Fibroblast of lung (primary cell): ENCODE measurements around the gene BCAS3. TPM values are rescaled to one million over a fixed set of nuclear protein-coding genes. Genes with fewer than 3 reads are reported as not detected.

ENCODE experiments used
- DNase-seq, 2 donors: peaks; one replicate each; pipeline versions ENCODE4 v3.0.0 to v3.0.0-alpha.2; 2010; ENCODE audit warnings: low read depth in 2 of 2
- H2AFZ ChIP-seq: 2 replicates; pipeline ENCODE4 v1.5.1; 2012; ENCODE audit warnings: low read length, control low read depth, inconsistent platforms
- H3K27ac ChIP-seq: 2 replicates; pipeline ENCODE4 v1.5.1; 2011; ENCODE audit warnings: low read length, control low read depth; ENCODE audit not compliant: insufficient read depth
- H3K27me3 ChIP-seq: 2 replicates; pipeline ENCODE4 v1.5.1; 2011; ENCODE audit warnings: mild to moderate bottlenecking, low read length; ENCODE audit not compliant: control insufficient read depth, insufficient read depth
- H3K36me3 ChIP-seq: 2 replicates; pipeline ENCODE4 v1.5.1; 2011; ENCODE audit warnings: low read length; ENCODE audit not compliant: control insufficient read depth, insufficient read depth
- H3K4me1 ChIP-seq: 2 replicates; pipeline ENCODE4 v1.5.1; 2011; ENCODE audit warnings: low read length; ENCODE audit not compliant: control insufficient read depth, insufficient read depth; ENCODE audit errors: extremely low read depth
- H3K4me2 ChIP-seq: 2 replicates; pipeline ENCODE4 v1.5.1; 2011; ENCODE audit warnings: low read length, control low read depth; ENCODE audit not compliant: insufficient read depth; ENCODE audit errors: extremely low read depth
- H3K4me3 ChIP-seq, 4 experiments: fragments of 200-600 bp in 1 of 4; sonication (generic) in 1 of 4; replicated peaks in 1 of 4; 2 replicates each; pipeline ENCODE4 v1.5.1; 2011 to 2016; ENCODE audit warnings: low read length in 4 of 4, low read depth in 3 of 4, mild to moderate bottlenecking in 3 of 4, control low read depth in 2 of 4, inconsistent platforms in 1 of 4, mixed read lengths in 1 of 4; ENCODE audit not compliant: insufficient read depth in 1 of 4; ENCODE audit errors: control extremely low read depth in 1 of 4
- H3K79me2 ChIP-seq: 2 replicates; pipeline ENCODE4 v1.5.1; 2012; ENCODE audit warnings: mild to moderate bottlenecking, low read length, inconsistent platforms; ENCODE audit not compliant: control insufficient read depth, insufficient read depth
- H3K9ac ChIP-seq: 2 replicates; pipeline ENCODE4 v1.5.1; 2011; ENCODE audit warnings: mild to moderate bottlenecking, low read length, control low read depth; ENCODE audit not compliant: insufficient read depth
- H3K9me3 ChIP-seq: 2 replicates; pipeline ENCODE4 v1.5.1; 2012; ENCODE audit warnings: low read depth, low read length; ENCODE audit not compliant: control insufficient read depth, insufficient read depth
- H4K20me1 ChIP-seq: 2 replicates; pipeline ENCODE4 v1.5.1; 2011; ENCODE audit warnings: low read length; ENCODE audit not compliant: control insufficient read depth, insufficient read depth; ENCODE audit errors: extremely low read depth
- CTCF ChIP-seq, 2 donors: IDR thresholded peaks in 1 of 2; conservative IDR thresholded peaks in 1 of 2; 1 replicate in 1 of 2; 2 replicates in 1 of 2; pipeline ENCODE4 v1.5.1; 2011 to 2012; ENCODE audit warnings: low read length in 2 of 2, control low read depth in 1 of 2, inconsistent platforms in 1 of 2, low read depth in 1 of 2, mild to moderate bottlenecking in 1 of 2
- EZH2 ChIP-seq: IDR thresholded peaks from 2 replicates; pipeline ENCODE4 v1.5.1; 2012; ENCODE audit warnings: low read length, control low read depth, mild to moderate bottlenecking; ENCODE audit errors: missing control alignments
- polyA plus RNA-seq, 2 donors: library from polyadenylated mRNA; depleted of rRNA in 1 of 2; stranded (reverse) in 1 of 2; unstranded in 1 of 2; fragments of >200 nt; gene quantifications; 2 replicates each; pipeline ENCODE4 v1.2.1, GENCODE V29; 2011 to 2012; ENCODE audit warnings: missing spikeins in 1 of 2
- total RNA-seq: library from RNA; depleted of rRNA; stranded (reverse); fragments of >200 nt; gene quantifications from 2 replicates; pipeline ENCODE4 v1.2.1, GENCODE V29; 2014

BCAS3 gene
- total and polyA plus RNA-seq, 2 donors (not counting 1 experiment from before 2014, with no cell fraction given): 9.9 to 43.6 TPM

GRCh38 chr17:60802377-60802776 is 124.7 kb downstream of the BCAS3 start:
- Histone ChIP-seq H3K79me2 (no peaks in the 10 kb centered on the region), H2AFZ (no peak overlapping the region), H3K9me3 (no peaks in the 10 kb centered on the region), H3K27me3 (no peaks in the 10 kb centered on the region), H3K4me1 (no peaks in the 10 kb centered on the region), H4K20me1 (no peaks in the 10 kb centered on the region), H3K4me2 (no peak overlapping the region), H3K4me3 (no peak overlapping the region), H3K9ac (no peak overlapping the region), H3K36me3 (no peaks in the 10 kb centered on the region), H3K27ac (no peak overlapping the region)
- no peak for TF ChIP-seq CTCF (conservative IDR thresholded peaks at IDR 0.05 in 1 of 2, IDR thresholded peaks at IDR 0.05 in 1 of 2; ENCODE audit: low read depth in 1 of 2, low read length in 2 of 2)
- no peak for TF ChIP-seq EZH2
- no peak for DNase-seq

- H4K20me1 ChIP-seq: no peaks in the 10 kb centered on the region
- H3K27me3 ChIP-seq: no peaks in the 10 kb centered on the region
- H3K4me1 ChIP-seq: no peaks in the 10 kb centered on the region
- no peaks in the 10 kb centered on the region for H3K36me3 ChIP-seq
- no peak overlapping the region for H2AFZ ChIP-seq
- no peak for TF ChIP-seq EZH2
- no peak for TF ChIP-seq CTCF (conservative IDR thresholded peaks at IDR 0.05 in 1 of 2, IDR thresholded peaks at IDR 0.05 in 1 of 2; ENCODE audit: low read depth in 1 of 2, low read length in 2 of 2)
- no peaks in the 10 kb centered on the region for H3K9me3 ChIP-seq
- no peak overlapping the region for H3K9ac ChIP-seq
- no peak overlapping the region for H3K4me2 ChIP-seq
- H3K79me2 ChIP-seq: no peaks in the 10 kb centered on the region
- DNase-seq: no peak
- no peak overlapping the region for H3K27ac ChIP-seq
- no peak overlapping the region for H3K4me3 ChIP-seq
Observed at GRCh38 chr17:60803059-60803458, 125.4 kb downstream of the BCAS3 start.

- Histone ChIP-seq H3K9me3 (no peaks in the 10 kb centered on the region), H3K27ac (no peak overlapping the region), H3K4me1 (no peaks in the 10 kb centered on the region), H3K79me2 (no peaks in the 10 kb centered on the region), H3K4me2 (no peak overlapping the region), H3K36me3 (no peaks in the 10 kb centered on the region), H2AFZ (no peak overlapping the region), H3K4me3 (no peak overlapping the region), H3K9ac (no peak overlapping the region), H3K27me3 (no peaks in the 10 kb centered on the region), H4K20me1 (no peaks in the 10 kb centered on the region)
- DNase-seq: peak in 1 of 2 donors; percentile 6
- TF ChIP-seq EZH2 (no peak), CTCF (conservative IDR thresholded peaks at IDR 0.05 in 1 of 2, IDR thresholded peaks at IDR 0.05 in 1 of 2; ENCODE audit: low read depth in 1 of 2, low read length in 2 of 2) (no peak)
Observed at GRCh38 chr17:60804831-60805230, 127.2 kb downstream of the BCAS3 start.
